Suppressor macrophage treated with lipopolysaccharide for 1 hour (primary cell): ENCODE measurements around the gene CXCL1.
A peak's percentile ranks its signal among the peaks of the same experiment; 100 is the strongest.

Source experiments
- DNase-seq, 3 donors: peaks; one replicate each; pipeline ENCODE4 v3.0.0-alpha.2; 2020 to 2022

CXCL1 gene

GRCh38 chr4:73852771-73853170 lies 16.4 kb upstream of the CXCL1 start:
- no peak for DNase-seq

GRCh38 chr4:73853246-73853704 lies 15.9 kb upstream of the CXCL1 start, which contains the start of gene PF4V1:
PF4V1 (plus strand) TSS chr4:73853296; CDS start chr4:73853363, 67 bp downstream.
- no peak for DNase-seq

- no peak for DNase-seq
Observed at GRCh38 chr4:73853718-73854473, 15.3 kb upstream of the CXCL1 start.

GRCh38 chr4:73855406-73855805 lies 13.8 kb upstream of the CXCL1 start:
- no peak for DNase-seq

- DNase-seq, result no peak
Observed at GRCh38 chr4:73856518-73856917, 12.7 kb upstream of the CXCL1 start.

- no peak for DNase-seq
Observed at GRCh38 chr4:73859614-73860088, 9.5 kb upstream of the CXCL1 start.

GRCh38 chr4:73860181-73860580 lies 9.0 kb upstream of the CXCL1 start:
- DNase-seq, result no peak

- peak in 2 of 3 donors; percentile 84 to 92 for DNase-seq
Observed at GRCh38 chr4:73860917-73861316, 8.3 kb upstream of the CXCL1 start.

- peak in 2 of 3 donors; percentile 67 to 75 for DNase-seq
Observed at GRCh38 chr4:73862322-73862721, 6.9 kb upstream of the CXCL1 start.

- no peak for DNase-seq
Observed at GRCh38 chr4:73864365-73864764, 4.8 kb upstream of the CXCL1 start.

GRCh38 chr4:73864961-73865360 lies 4.2 kb upstream of the CXCL1 start:
- DNase-seq, result no peak

GRCh38 chr4:73865431-73866096 lies 3.6 kb upstream of the CXCL1 start:
- peak; percentile 65 to 86 (median 81) for DNase-seq

GRCh38 chr4:73866246-73866645 lies 2.9 kb upstream of the CXCL1 start:
- no peak for DNase-seq

- no peak for DNase-seq
Observed at GRCh38 chr4:73867783-73868182, 1.4 kb upstream of the CXCL1 start.

GRCh38 chr4:73868206-73869129 lies 725 bp upstream of the CXCL1 start:
- no peak for DNase-seq

GRCh38 chr4:73870260-73870659 lies 1.1 kb downstream of the CXCL1 start:
- peak; percentile 77 to 84 (median 81) for DNase-seq

- peak; percentile 49 to 74 (median 71) for DNase-seq
Observed at GRCh38 chr4:73870768-73871167, 1.6 kb downstream of the CXCL1 start.

- peak; percentile 33 to 59 (median 43) for DNase-seq
Observed at GRCh38 chr4:73871511-73872310, 2.5 kb downstream of the CXCL1 start.

GRCh38 chr4:73872316-73873108 lies 3.3 kb downstream of the CXCL1 start:
- DNase-seq, result peak; percentile 52 to 80 (median 65)

GRCh38 chr4:73874386-73874785 lies 5.2 kb downstream of the CXCL1 start:
- DNase-seq, result peak in 1 of 3 donors; percentile 44

- DNase-seq, result no peak
Observed at GRCh38 chr4:73875401-73875800, 6.2 kb downstream of the CXCL1 start.
